ENCODE data around the gene GOLGA3. TPM values are rescaled to one million over a fixed set of nuclear protein-coding genes. Genes with fewer than 3 reads are reported as not detected.

Gene GOLGA3

DNA sequence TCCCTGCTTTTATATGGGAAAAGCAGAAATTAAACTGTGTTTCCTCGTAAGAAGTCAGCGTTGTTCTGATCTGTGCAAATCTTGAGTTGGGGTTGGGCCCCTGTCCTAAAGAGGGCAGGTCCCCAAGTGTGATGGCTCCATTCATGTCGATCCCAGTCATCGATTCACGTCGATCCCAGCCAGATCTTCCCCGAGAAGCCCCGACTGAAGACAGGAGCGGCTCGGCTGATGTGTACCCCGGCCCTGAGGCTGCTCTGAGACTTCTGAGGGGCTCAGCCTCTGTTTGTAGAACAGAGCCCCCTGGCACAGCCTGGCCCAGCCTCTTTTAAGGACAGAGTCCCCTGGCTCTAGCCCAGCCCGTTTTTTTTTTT, 108.7 kb downstream of the GOLGA3 start:
- H3K36me3 ChIP-seq (replicated peaks in 1 of 2; ENCODE audit: control insufficient read depth in 2 of 2, insufficient read depth in 2 of 2, low read length in 2 of 2): peaks cover 47 to 84% of the 10 kb centered on the region in 2 donors
- no CpG with 5 or more reads among the region's 12 CpGs for WGBS, 2 donors (ENCODE audit: extremely low coverage in 2 of 2, insufficient read length in 2 of 2, insufficient replicate concordance in 1 of 2)
- H2AK5ac ChIP-seq (ENCODE audit: low read depth, low read length): no peak overlapping the region
- peak overlapping the region; percentile 43 for H3K23ac ChIP-seq (ENCODE audit: low read depth, low read length, poor library complexity)
- no peak overlapping the region for H3K14ac ChIP-seq (ENCODE audit: low read length)
- H3K18ac ChIP-seq (ENCODE audit: low read length): no peak overlapping the region
- H3K9me3 ChIP-seq (replicated peaks in 1 of 2; ENCODE audit: control insufficient read depth in 2 of 2, insufficient read depth in 1 of 2, low read depth in 1 of 2, low read length in 2 of 2): no peaks in the 10 kb centered on the region
- H2AFZ ChIP-seq (ENCODE audit: low read length): no peak overlapping the region
- H2BK15ac ChIP-seq (ENCODE audit: low read length): no peak overlapping the region
- no peak overlapping the region for H2BK12ac ChIP-seq (ENCODE audit: low read length)
- H3K4ac ChIP-seq (ENCODE audit: low read length): no peak overlapping the region
- no peak overlapping the region for H2BK5ac ChIP-seq (ENCODE audit: low read length)
- H2BK120ac ChIP-seq (ENCODE audit: low read depth, low read length): no peak overlapping the region
- DNase-seq (ENCODE audit: low spot score): no peak
- H3K79me1 ChIP-seq (ENCODE audit: low read depth, low read length): peaks cover 16% of the 10 kb centered on the region
- H4K91ac ChIP-seq (ENCODE audit: low read depth, low read length, poor library complexity): no peak overlapping the region
- H4K8ac ChIP-seq (ENCODE audit: low read depth, low read length): no peak overlapping the region
- H3K4me3 ChIP-seq (ENCODE audit: low read length in 2 of 2): no peak overlapping the region
- H3K27me3 ChIP-seq (ENCODE audit: control insufficient read depth in 3 of 3, insufficient read depth in 3 of 3, low read depth in 1 of 3, low read length in 3 of 3): no peaks in the 10 kb centered on the region
- H3K27ac ChIP-seq (replicated peaks; ENCODE audit: low read length): no peak overlapping the region
- peak overlapping the region; percentile 21 for H3K9ac ChIP-seq (ENCODE audit: low read depth, low read length, poor library complexity)
- H3K4me1 ChIP-seq (ENCODE audit: control insufficient read depth in 2 of 2, insufficient read depth in 1 of 2, low read depth in 1 of 2, low read length in 2 of 2): no peaks in the 10 kb centered on the region
- no peak overlapping the region for H3K4me2 ChIP-seq (ENCODE audit: insufficient read depth, low read length, poor library complexity, severe bottlenecking)

DNA sequence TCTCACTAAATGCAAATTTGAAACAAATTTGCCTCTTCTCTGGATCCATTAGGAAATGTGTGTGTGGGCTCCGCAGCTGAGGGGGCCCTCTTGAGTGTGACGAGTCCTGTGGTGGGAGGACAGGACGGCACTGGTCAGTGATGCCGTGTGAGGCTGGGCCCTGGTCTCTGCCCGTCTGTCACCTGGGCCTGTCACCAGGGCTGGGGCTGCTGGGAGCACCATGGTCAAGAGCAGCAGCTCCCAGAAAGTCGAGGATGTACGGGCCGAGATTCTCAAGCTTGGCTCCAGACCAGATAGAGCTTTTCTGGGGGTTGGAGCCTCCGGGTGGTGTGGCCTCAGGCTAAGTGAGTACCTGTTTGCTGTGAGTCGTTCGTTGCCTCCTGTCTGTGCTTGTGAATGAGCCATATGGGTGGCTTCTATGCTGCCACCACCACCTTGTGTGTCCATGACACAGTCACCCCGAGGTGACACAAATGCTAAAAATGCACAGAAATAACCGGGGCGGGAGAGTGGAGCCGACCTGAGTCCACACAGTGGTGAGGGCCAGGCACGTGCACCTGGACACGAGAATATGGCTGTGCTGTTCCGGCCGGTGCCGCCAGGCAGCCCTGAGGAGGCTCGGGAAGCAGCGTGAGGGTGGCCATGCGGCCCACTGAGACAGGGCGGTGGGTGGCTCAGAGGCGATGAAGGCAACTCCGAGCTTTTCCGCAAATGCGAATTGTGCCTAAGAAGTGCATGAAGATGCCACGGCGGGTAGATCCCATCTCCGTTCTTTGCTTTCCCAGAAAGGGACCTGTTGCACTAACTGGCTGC, 109.3 kb downstream of the GOLGA3 start:
- Histone ChIP-seq H3K18ac (ENCODE audit: low read length) (no peak overlapping the region), H2BK5ac (ENCODE audit: low read length) (no peak overlapping the region), H3K4me2 (ENCODE audit: insufficient read depth, low read length, poor library complexity, severe bottlenecking) (no peak overlapping the region), H3K4me3 (ENCODE audit: low read length in 2 of 2) (no peak overlapping the region), H3K79me1 (ENCODE audit: low read depth, low read length) (peaks cover 16% of the 10 kb centered on the region), H2AK5ac (ENCODE audit: low read depth, low read length) (no peak overlapping the region), H3K14ac (ENCODE audit: low read length) (no peak overlapping the region), H4K91ac (ENCODE audit: low read depth, low read length, poor library complexity) (no peak overlapping the region), H3K27ac (replicated peaks; ENCODE audit: low read length) (no peak overlapping the region), H3K4me1 (ENCODE audit: control insufficient read depth in 2 of 2, insufficient read depth in 1 of 2, low read depth in 1 of 2, low read length in 2 of 2) (no peaks in the 10 kb centered on the region), H3K9me3 (replicated peaks in 1 of 2; ENCODE audit: control insufficient read depth in 2 of 2, insufficient read depth in 1 of 2, low read depth in 1 of 2, low read length in 2 of 2) (peaks cover 0 to 1% of the 10 kb centered on the region in 2 donors), H2BK120ac (ENCODE audit: low read depth, low read length) (no peak overlapping the region), H3K4ac (ENCODE audit: low read length) (no peak overlapping the region), H3K9ac (ENCODE audit: low read depth, low read length, poor library complexity) (peak overlapping the region; percentile 21), H2AFZ (ENCODE audit: low read length) (no peak overlapping the region), H4K8ac (ENCODE audit: low read depth, low read length) (no peak overlapping the region), H3K27me3 (ENCODE audit: control insufficient read depth in 3 of 3, insufficient read depth in 3 of 3, low read depth in 1 of 3, low read length in 3 of 3) (no peaks in the 10 kb centered on the region), H2BK12ac (ENCODE audit: low read length) (no peak overlapping the region), H3K36me3 (replicated peaks in 1 of 2; ENCODE audit: control insufficient read depth in 2 of 2, insufficient read depth in 2 of 2, low read length in 2 of 2) (peaks cover 47 to 84% of the 10 kb centered on the region in 2 donors), H2BK15ac (ENCODE audit: low read length) (no peak overlapping the region), H3K23ac (ENCODE audit: low read depth, low read length, poor library complexity) (peak overlapping the region; percentile 43)
- DNase-seq (ENCODE audit: low spot score): no peak
- no CpG with 5 or more reads among the region's 31 CpGs for WGBS, 2 donors (ENCODE audit: extremely low coverage in 2 of 2, insufficient read length in 2 of 2, insufficient replicate concordance in 1 of 2)

Small RNA genes lying within 50 kb of the gene (small RNA-seq; reads per million reads assigned to genes)
- not detected for gene RNA5SP379 (ENCODE audit: insufficient read depth)

Data from neuronal stem cell (in vitro differentiated cells).